GM19239 (cell line): ENCODE measurements around the gene PSME4.
"Not testable (repeated sequence)": the region's sequence is repeated elsewhere in the genome, so short reads cannot be mapped to it uniquely, and the experiment has no call there.

Experiments used
- DNase-seq: peaks from one replicate; pipeline ENCODE4 v3.0.0; 2011; ENCODE audit warnings: low spot score; ENCODE audit not compliant: insufficient read length
- FAIRE-seq: peaks from 2 replicates; lab custom pipeline; 2011; peaks lifted over from hg19 to GRCh38; lab: Jason Lieb, UNC

Gene PSME4

DNA sequence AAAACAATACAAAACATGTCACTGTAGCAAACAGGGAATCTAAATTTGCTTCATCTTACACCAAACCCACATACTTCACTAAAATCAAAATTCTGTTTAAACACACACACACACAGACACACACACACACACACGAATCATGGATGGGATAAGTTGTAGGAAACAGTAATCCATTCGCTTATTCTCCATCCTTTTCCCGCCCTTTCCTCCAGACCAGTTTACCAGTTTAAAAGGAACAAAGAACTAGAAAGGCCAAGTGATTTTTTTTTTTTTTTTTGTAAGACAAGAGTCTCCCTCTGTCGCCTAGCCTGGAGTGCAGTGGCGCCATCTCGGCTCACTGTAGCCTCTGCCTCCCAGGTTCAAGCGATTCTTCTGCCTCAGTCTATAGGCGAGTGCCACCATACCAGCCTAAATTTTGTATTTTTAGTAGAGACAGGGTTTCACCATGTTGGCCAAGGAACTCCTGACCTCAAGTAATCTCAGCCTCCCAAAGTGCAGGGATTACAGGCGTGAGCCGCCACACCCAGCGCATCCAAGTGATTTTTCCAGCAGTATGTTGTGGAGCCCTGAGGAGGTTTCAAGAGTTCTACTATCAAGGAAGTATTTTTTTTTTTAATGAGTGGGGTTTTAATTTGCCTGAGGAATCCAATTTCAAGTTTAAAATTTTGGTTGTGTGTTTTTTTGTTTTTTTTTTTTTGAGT is 5.7 kb downstream of the PSME4 start:
- no peak for FAIRE-seq

GRCh38 chr2:53964257-53964952 is 6.4 kb downstream of the PSME4 start:
- FAIRE-seq (no peak), DNase-seq (no peak)

More for the DNA sequence above, 5.7 kb downstream of the PSME4 start:
- no peak for DNase-seq

DNA sequence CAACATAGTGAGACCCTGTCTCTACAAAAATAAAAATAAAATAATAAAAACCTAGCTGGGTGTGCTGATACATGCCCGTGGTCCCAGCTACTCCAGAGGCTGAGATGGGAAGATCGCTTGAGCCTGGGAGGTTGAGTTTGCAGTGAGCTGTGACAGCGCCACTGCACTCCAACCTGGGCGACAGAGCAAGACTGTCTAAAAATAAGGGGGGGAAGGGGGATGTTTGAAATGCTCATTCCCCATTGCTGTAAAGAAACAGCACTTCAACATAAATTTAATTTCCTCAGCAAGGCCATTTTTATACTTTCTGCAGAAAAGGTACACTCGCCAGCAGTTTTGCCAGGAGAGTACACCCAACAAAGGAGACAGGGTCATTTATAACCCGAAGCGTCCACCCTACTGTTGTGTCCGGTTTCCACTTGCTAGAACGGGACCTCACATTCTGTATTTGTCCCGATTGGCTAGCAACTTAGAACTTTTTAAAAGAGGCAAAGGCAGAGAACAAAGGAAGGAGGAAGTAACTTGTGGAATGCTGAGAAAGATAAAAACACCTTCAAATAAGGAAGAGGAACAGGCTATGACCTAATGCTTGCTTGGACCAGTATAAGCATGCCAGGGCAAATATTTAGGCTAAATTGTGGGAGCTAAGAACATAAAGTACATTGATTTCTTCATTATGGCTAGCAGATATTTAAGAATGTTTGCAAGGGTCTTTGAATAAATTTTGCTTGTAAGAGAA is 9.1 kb downstream of the PSME4 start:
- not testable (repeated sequence) for FAIRE-seq, DNase-seq

DNA sequence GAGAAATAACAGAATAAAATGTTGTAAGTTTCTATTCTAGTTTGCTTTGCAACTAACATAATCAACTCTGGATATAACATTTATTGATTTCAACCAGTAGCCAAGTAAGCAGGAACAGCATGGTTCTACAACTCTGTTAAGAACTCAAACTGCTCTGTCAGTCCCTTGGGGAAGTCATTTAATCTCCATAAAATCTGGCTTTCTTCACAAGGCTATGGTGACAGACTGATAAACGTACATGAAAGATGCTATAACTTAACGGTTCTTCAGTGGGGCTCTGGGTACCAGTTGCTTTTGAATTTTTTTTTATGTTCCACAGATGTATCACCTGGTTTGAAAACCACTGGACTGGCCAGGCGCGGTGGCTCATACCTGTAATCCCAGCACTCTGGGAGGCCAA is 10.3 kb downstream of the PSME4 start:
- no peak for DNase-seq
- FAIRE-seq, result no peak

DNA sequence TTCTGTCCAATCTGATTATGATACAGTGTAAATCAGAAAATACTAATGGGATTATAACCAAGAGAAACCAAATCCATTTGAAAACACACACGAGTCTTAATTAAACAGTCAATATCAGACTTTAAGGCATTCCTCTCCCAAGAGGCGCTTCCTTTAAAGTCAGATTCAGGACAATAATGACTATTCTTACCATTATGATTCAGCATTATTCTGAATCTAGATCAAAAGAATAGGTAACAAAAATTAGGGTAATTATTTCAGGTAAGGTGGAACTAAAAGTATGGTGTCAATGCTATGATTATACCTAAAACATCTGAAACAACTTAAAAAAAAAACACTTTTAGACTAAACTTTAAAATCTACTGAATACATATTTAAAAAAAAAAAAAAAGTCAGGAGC is 12.3 kb downstream of the PSME4 start:
- DNase-seq, result no peak
- FAIRE-seq, result no peak

DNA sequence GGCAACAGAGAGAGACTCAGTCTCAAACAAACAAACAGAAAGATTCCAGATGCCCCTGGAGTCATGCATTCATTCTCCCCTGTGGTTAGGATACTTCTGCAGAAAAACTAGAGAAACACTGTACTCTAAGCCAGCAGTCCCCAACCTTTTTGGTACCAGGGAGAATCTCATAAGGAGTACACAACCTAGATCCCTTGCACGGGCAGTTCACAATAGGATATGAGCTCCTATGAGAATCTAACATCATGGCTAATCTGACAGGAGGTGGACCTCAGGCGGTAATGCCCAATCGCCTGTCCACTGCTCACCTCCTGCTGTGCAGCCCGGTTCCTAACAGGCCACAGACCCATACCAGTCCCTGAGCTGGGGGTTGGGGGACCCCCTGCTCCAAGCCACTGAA is 18.3 kb downstream of the PSME4 start:
- DNase-seq (no peak), FAIRE-seq (no peak)

DNA sequence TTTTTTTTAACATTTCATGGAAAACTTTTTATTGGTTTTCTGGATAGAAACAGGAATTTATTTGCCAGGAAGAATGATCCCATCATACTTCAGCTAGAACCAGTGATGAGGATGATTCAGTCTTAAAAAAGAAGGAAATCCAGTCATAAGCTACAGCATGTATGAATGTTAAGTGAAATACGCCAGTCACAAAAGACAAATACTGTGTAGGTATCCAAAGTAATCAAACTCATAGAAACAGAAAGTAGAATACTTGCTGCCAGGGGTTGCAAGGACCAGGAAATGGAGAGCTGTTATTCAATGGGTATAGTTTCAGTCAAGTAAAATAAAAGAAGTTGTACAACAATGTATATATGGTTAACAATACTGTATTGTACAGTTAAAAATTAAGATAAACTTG is 21.3 kb downstream of the PSME4 start:
- FAIRE-seq (peak; percentile 76), DNase-seq (no peak)

GRCh38 chr2:53945538-53945937 is 25.3 kb downstream of the PSME4 start:
- FAIRE-seq, result peak; percentile 72
- no peak for DNase-seq

GRCh38 chr2:53944542-53944941 is 26.3 kb downstream of the PSME4 start:
- FAIRE-seq (no peak), DNase-seq (no peak)

DNA sequence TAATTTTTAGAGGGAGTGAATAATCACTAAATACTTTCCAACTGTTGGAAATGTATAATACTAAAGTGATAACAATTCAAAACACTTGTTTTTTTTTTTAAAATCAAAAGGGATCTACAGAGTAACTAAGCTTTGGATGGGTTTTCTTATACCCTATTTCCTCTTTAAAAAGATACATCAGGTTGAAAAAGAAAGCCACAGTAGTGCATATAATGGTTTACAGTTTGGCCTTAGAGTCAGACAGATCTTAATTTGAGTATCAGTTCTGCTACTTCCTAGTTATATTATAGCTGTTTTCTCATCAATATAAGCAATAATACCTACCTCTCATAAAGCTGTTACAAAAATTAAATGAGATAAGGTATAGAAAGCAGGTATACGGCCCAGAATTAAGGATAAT is 28.5 kb downstream of the PSME4 start:
- no peak for DNase-seq

GRCh38 chr2:53941749-53942148 is 29.0 kb downstream of the PSME4 start:
- FAIRE-seq (peak; percentile 68), DNase-seq (no peak)

More for the DNA sequence above, 28.5 kb downstream of the PSME4 start:
- FAIRE-seq, result peak; percentile 48

DNA sequence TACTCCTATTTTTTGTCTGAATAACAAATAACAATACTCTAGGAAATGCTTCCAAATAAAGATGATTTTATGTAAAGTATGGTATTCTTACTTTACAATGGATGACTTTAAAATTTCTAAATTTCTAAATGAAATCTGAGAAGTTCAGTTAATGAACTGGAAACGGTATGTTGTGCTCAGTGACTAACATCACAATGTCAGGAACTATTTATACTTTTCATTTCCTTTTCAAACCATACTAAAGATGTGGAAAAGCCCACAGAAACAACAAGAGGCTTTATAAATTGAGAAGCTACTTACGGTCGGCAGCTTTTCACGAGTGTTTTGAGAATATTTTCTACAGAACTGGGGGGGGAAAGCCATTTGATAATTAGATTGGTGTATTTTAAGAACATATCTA is 31.1 kb downstream of the PSME4 start:
- FAIRE-seq (no peak), DNase-seq (no peak)

GRCh38 chr2:53938904-53939303 is 31.9 kb downstream of the PSME4 start:
- DNase-seq, result no peak
- FAIRE-seq, result no peak

DNA sequence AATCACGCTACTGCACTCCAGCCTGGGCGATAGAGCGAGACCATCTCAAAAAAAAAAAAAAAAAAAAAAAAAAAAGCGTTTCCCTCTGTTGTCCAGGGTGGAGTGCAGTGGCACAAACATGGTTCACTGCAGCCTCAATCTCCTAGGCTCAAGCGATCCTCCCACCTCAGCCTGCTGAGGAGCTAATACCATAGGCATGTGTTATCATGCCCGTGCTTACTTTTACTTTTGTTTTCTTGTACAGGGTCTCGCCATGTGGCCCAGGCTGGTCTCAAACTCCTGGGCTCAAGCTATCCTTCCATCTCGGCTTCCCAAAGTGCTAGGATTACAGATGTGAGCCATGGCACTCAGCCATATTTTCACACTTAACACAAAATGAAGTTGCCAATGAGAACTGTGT is 37.5 kb downstream of the PSME4 start:
- DNase-seq (no peak), FAIRE-seq (no peak)

DNA sequence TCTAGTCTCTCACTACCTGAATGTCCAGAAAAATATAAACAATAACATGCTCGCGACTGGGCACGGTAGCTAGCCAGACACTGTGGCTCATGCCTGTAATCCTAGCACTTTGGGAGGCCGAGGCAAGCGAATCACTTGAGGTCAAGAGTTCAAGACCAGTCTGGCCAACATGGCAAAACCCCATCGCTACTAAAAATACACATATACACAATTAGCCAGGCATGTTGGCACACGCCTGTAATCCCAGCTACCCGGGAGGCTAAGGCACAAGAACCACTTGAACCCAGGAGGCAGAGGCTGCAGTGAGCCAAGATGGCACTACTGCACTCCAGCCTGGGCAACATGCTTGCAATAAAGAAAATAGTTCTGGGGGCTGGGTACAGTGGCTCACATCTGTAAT is 44.5 kb downstream of the PSME4 start:
- not testable (repeated sequence) for FAIRE-seq, DNase-seq

GRCh38 chr2:53913721-53914120 is 57.1 kb downstream of the PSME4 start:
- FAIRE-seq (peak; percentile 51), DNase-seq (peak; percentile 5)

- FAIRE-seq (no peak), DNase-seq (no peak)
Observed at GRCh38 chr2:53911434-53912189, 59.2 kb downstream of the PSME4 start.

DNA sequence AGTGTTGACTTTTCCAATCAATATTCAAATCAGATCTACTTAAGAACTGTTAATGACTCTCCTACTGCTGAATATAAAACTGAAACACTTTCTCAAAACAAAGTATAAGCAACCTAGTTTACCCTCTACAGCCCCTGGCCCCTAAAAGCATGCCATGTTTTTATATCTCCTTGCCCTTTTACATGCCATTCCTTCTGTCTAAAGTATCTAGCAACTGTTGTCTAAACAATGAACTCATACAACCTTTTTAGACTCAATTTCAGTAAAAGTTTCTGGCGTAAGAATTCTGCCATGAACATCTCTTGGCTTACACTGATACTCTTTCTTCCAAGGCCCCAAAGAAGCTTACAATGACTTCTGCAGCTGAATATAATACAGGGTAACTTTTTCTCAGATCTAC is 63.2 kb downstream of the PSME4 start:
- FAIRE-seq (no peak), DNase-seq (no peak)

DNA sequence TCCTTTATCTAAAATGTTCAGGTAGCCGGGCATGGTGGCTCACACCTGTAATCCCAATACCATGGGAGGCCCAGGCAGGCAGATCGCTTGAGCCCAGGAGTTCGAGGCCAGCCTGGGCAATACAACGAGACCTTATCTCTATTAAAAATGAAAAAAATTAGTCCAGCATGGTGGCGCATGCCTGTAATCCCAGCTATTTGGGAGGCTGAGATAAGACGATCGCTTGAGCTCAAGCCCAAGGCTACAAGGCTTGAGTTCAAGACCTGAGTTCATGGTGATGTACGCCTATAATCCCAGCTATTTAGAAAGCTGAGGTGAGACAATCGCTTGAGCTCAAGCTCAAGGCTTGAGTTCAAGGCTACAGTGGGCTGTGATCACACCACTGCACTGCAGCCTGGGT is 65.4 kb downstream of the PSME4 start:
- FAIRE-seq, result no peak
- no peak for DNase-seq

GRCh38 chr2:53903011-53903410 is 67.8 kb downstream of the PSME4 start:
- FAIRE-seq (peak; percentile 54), DNase-seq (no peak)
